Measurements from ENCODE around the gene P3H3.

GRCh38 chr12:6834254-6834653, 6.0 kb downstream of the P3H3 start:
- TF ChIP-seq CTCF (IDR thresholded peaks at IDR 0.05) (no peak), POLR2A (IDR thresholded peaks at IDR 0.05) (no peak)
